ENCODE measurements around the gene SLC12A8. TPM values are rescaled to one million over a fixed set of nuclear protein-coding genes. Genes with fewer than 3 reads are reported as not detected.

SLC12A8 gene
- total and polyA plus RNA-seq, 2 experiments from 2014 or later = 3.1 to 3.4 TPM

DNA sequence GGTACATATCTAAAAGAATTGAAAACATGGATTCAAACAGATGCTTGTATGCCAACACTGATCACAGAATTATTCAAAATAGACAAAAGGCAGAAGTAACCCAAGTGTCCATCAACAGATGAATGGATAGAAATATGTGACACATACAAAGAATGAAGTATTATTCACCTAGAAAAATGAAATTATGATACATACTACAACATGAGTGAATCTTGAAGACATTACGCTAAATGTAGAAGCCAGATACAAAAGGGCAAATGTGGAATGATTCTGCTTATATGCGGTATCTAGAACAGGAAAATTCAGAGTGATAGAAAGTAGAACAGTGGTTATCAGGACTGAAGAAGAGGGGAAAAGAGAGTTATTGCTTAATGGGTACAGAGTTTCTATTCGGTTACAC, 26.2 kb upstream of the SLC12A8 start:
- peaks cover under 1% of the 10 kb centered on the region for H3K36me3 ChIP-seq
- H3K4me1 ChIP-seq (ENCODE audit: low read depth) = no peaks in the 10 kb centered on the region
- no peak for DNase-seq (ENCODE audit: low read depth in 1 of 2, low spot score in 1 of 2)
- H3K27ac ChIP-seq = no peak overlapping the region
- no peaks in the 10 kb centered on the region for H3K9me3 ChIP-seq (ENCODE audit: low read depth)
- H3K27me3 ChIP-seq = no peaks in the 10 kb centered on the region
- no peak overlapping the region for H3K4me3 ChIP-seq
- TF ChIP-seq, protein P1, sequence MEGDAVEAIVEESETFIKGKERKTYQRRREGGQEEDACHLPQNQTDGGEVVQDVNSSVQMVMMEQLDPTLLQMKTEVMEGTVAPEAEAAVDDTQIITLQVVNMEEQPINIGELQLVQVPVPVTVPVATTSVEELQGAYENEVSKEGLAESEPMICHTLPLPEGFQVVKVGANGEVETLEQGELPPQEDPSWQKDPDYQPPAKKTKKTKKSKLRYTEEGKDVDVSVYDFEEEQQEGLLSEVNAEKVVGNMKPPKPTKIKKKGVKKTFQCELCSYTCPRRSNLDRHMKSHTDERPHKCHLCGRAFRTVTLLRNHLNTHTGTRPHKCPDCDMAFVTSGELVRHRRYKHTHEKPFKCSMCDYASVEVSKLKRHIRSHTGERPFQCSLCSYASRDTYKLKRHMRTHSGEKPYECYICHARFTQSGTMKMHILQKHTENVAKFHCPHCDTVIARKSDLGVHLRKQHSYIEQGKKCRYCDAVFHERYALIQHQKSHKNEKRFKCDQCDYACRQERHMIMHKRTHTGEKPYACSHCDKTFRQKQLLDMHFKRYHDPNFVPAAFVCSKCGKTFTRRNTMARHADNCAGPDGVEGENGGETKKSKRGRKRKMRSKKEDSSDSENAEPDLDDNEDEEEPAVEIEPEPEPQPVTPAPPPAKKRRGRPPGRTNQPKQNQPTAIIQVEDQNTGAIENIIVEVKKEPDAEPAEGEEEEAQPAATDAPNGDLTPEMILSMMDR (IDR thresholded peaks at IDR 0.05; ENCODE audit: low read depth, low read length) = no peak

DNA sequence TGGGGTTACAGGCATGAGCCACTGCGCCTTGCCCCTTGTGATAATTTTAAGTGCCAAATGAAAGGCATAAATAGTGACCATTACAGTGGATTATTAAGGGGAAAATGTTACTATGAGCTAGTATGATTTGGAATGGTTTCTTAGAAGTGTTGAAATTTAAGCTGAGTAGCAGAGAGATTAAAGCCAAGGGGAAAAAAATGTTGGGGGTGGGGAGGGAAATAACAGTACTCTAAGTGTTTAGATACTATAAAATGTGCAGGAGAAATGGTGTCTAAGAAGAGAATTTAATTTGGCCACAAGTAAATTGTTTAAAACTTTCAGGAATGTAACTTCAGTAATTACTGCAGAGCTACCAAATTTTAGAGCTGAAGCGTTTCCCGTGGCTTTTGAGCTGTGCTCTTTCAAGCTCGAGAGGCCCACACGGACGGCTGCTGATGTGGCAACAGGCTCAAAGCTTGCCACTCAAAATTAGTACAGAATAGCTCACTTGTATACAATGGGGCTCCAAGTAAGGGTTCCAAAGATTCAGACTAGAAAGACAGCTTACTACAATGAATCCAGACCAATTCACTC, 23.9 kb upstream of the SLC12A8 start:
- TF ChIP-seq, protein P1 (IDR thresholded peaks at IDR 0.05; ENCODE audit: low read depth, low read length) = no peak
- Histone ChIP-seq H3K27me3 (no peaks in the 10 kb centered on the region), H3K36me3 (peaks cover 11% of the 10 kb centered on the region), H3K4me1 (ENCODE audit: low read depth) (no peaks in the 10 kb centered on the region), H3K27ac (peak overlapping the region; percentile 73), H3K9me3 (ENCODE audit: low read depth) (no peaks in the 10 kb centered on the region), H3K4me3 (no peak overlapping the region)
- peak; percentile 31 to 78 for DNase-seq (ENCODE audit: low read depth in 1 of 2, low spot score in 1 of 2)

DNA sequence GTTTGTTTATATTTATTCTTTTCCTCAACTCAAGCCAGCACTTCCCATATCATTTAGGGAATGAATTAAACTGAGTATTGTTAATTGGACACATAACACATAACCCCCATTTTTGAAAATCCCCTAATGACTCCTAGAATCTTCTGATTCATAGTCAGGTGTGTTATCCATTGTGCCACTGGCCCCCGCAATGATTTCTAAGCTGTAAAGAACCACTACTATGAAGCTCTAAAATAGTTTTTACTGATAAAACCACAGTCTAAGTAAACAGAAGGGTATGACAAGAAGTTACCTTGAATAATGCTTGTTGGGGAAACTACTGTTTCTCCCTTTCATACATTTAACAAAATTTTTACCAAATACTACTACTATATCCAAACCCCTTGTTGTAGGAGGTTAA, 22.3 kb upstream of the SLC12A8 start:
- H3K9me3 ChIP-seq (ENCODE audit: low read depth) = no peaks in the 10 kb centered on the region
- TF ChIP-seq, protein P1 (IDR thresholded peaks at IDR 0.05; ENCODE audit: low read depth, low read length) = no peak
- H3K36me3 ChIP-seq = peaks cover 11% of the 10 kb centered on the region
- DNase-seq (ENCODE audit: low read depth in 1 of 2, low spot score in 1 of 2) = no peak
- H3K4me3 ChIP-seq = no peak overlapping the region
- H3K27me3 ChIP-seq = no peaks in the 10 kb centered on the region
- H3K27ac ChIP-seq = no peak overlapping the region
- H3K4me1 ChIP-seq (ENCODE audit: low read depth) = no peaks in the 10 kb centered on the region

DNA sequence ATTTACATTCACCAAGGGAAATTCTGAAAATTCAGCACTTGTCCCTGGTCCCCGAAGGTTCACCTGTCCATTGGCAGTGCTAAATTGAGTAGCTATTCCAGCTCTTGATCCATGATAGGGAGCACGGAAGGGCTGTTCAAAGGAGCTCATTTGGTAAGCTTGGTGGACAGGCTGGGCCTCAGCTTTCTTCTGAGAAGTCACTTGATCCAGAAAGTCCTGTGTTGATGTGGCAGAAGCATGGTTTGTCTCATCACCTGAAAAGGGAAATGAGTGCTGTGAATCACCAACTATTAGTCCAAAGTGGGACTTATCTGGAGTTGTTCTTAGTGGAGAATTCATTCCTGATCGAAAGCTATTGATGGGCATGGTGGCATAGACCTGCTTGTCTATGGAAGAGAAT, 19.9 kb upstream of the SLC12A8 start:
- TF ChIP-seq, protein P1 (IDR thresholded peaks at IDR 0.05; ENCODE audit: low read depth, low read length) = no peak
- peaks cover 11% of the 10 kb centered on the region for H3K36me3 ChIP-seq
- H3K4me3 ChIP-seq = no peak overlapping the region
- no peak for DNase-seq (ENCODE audit: low read depth in 1 of 2, low spot score in 1 of 2)
- no peak overlapping the region for H3K27ac ChIP-seq
- H3K27me3 ChIP-seq = no peaks in the 10 kb centered on the region
- peaks cover 13% of the 10 kb centered on the region for H3K4me1 ChIP-seq (ENCODE audit: low read depth)
- H3K9me3 ChIP-seq (ENCODE audit: low read depth) = no peaks in the 10 kb centered on the region

DNA sequence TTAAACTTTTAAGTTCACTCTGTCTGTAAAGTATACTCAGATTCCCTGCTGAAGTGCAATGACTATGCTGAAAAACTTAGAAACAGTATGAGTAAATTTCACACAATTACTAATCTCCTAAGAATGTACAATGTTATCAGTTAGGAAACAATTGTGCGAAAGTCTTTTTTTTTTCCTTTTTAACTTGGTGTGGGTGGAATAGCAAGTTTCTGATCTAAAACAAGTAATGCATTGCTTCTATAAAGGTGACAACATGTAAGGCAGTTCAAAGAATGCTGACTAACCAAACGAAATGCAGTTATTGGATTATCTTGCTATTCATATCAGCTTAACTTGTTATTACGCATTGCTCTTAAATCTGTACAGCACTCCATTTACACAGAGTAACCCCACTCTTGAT, 19.3 kb upstream of the SLC12A8 start:
- peak in 1 of 2 donors; percentile 82 for DNase-seq (ENCODE audit: low read depth in 1 of 2, low spot score in 1 of 2)
- TF ChIP-seq, protein P1 (IDR thresholded peaks at IDR 0.05; ENCODE audit: low read depth, low read length) = no peak
- Histone ChIP-seq H3K4me3 (no peak overlapping the region), H3K36me3 (peaks cover 11% of the 10 kb centered on the region), H3K9me3 (ENCODE audit: low read depth) (no peaks in the 10 kb centered on the region), H3K4me1 (ENCODE audit: low read depth) (peaks cover 13% of the 10 kb centered on the region), H3K27ac (no peak overlapping the region), H3K27me3 (no peaks in the 10 kb centered on the region)

Measured in cardiac muscle cell (in vitro differentiated cells and primary cell).